GM23338 (cell line): ENCODE measurements around the gene TNFRSF11A. TPM values are rescaled to one million over a fixed set of nuclear protein-coding genes. Genes with fewer than 3 reads are reported as not detected.

Experiments used
- ATAC-seq: fragments of 200-7000 bp; cut with Tn5 transposase; 3 replicates; pipeline ENCODE4 v1.9.1; 2020
- DNase-seq: peaks from one replicate; pipeline ENCODE4 v3.0.0-alpha.2; 2015; ENCODE audit warnings: low spot score
- H2AFZ ChIP-seq: fragments of 200-600 bp; sonication (generic); 2 replicates; pipeline ENCODE4 v1.8.0; 2016; ENCODE audit warnings: antibody characterized with exemption, mild to moderate bottlenecking, moderate library complexity
- H3F3A ChIP-seq: fragments of 200-600 bp; sonication (generic); replicated peaks from 2 replicates; pipeline ENCODE4 v1.8.0; 2017; ENCODE audit warnings: antibody characterized with exemption, mixed run types, low read depth
- H3K27ac ChIP-seq: fragments of 200-600 bp; sonication (generic); 2 replicates; pipeline ENCODE4 v1.6.1; 2016; ENCODE audit warnings: low read depth
- H3K27me3 ChIP-seq: fragments of 200-600 bp; sonication (generic); 2 replicates; pipeline ENCODE4 v1.8.0; 2016; ENCODE audit warnings: mild to moderate bottlenecking, mixed run types, moderate library complexity; ENCODE audit not compliant: insufficient read depth
- H3K36me3 ChIP-seq: fragments of 200-600 bp; sonication (generic); 2 replicates; pipeline ENCODE4 v1.8.0; 2016; ENCODE audit warnings: mild to moderate bottlenecking; ENCODE audit not compliant: insufficient read depth
- H3K4me1 ChIP-seq: fragments of 200-600 bp; sonication (generic); 2 replicates; pipeline ENCODE4 v1.8.0; 2016; ENCODE audit warnings: mild to moderate bottlenecking, moderate library complexity; ENCODE audit not compliant: insufficient read depth
- H3K4me2 ChIP-seq: fragments of 200-600 bp; sonication (generic); 2 replicates; pipeline ENCODE4 v1.7.1; 2017; ENCODE audit warnings: mixed run types
- H3K4me3 ChIP-seq: fragments of 200-600 bp; sonication (generic); 2 replicates; pipeline ENCODE4 v1.6.1; 2016; ENCODE audit warnings: mixed run types
- H3K79me2 ChIP-seq: fragments of 200-600 bp; sonication (generic); replicated peaks from 2 replicates; pipeline ENCODE4 v1.8.0; 2017; ENCODE audit warnings: mild to moderate bottlenecking; ENCODE audit not compliant: insufficient read depth
- H3K9me2 ChIP-seq: fragments of 200-600 bp; sonication (generic); 2 replicates; pipeline ENCODE4 v1.8.0; 2017; ENCODE audit not compliant: insufficient read depth
- H4K20me1 ChIP-seq: fragments of 200-600 bp; sonication (generic); replicated peaks from 2 replicates; pipeline ENCODE4 v1.8.0; 2017; ENCODE audit warnings: mild to moderate bottlenecking; ENCODE audit not compliant: insufficient read depth
- H3K27ac Mint-ChIP-seq: 2 replicates; pipeline ENCODE4 v1.8.0; 2020; ENCODE audit warnings: inconsistent platforms, mild to moderate bottlenecking, moderate library complexity, mixed read lengths
- H3K27me3 Mint-ChIP-seq: 3 replicates; pipeline ENCODE4 v1.8.0; 2022; ENCODE audit warnings: low read depth, mild to moderate bottlenecking, moderate library complexity, mixed read lengths, inconsistent platforms; ENCODE audit not compliant: insufficient read depth, poor library complexity
- H3K36me3 Mint-ChIP-seq: 3 replicates; pipeline ENCODE4 v1.8.0; 2021; ENCODE audit warnings: low read depth, mild to moderate bottlenecking, inconsistent platforms, moderate library complexity, mixed read lengths
- H3K4me1 Mint-ChIP-seq: 3 replicates; pipeline ENCODE4 v1.8.0; 2020; ENCODE audit warnings: mild to moderate bottlenecking, inconsistent platforms, mixed read lengths
- H3K4me3 Mint-ChIP-seq: 3 replicates; pipeline ENCODE4 v1.8.0; 2021; ENCODE audit warnings: moderate library complexity, mild to moderate bottlenecking, inconsistent platforms, mixed read lengths
- H3K9me3 Mint-ChIP-seq: 3 replicates; pipeline ENCODE4 v1.8.0; 2020; ENCODE audit warnings: moderate library complexity, mild to moderate bottlenecking, inconsistent platforms, mixed read lengths
- CREB1 ChIP-seq: fragments of 250-450 bp; sonication (Bioruptor Pico); IDR thresholded peaks from 2 replicates; pipeline ENCODE4 v1.5.0; 2020; ENCODE audit warnings: low read depth, mild to moderate bottlenecking, moderate library complexity
- EZH2phosphoT487 ChIP-seq: fragments of 200-600 bp; sonication (generic); IDR thresholded peaks from one replicate; pipeline ENCODE4 v1.8.1; 2018; ENCODE audit warnings: antibody characterized with exemption; ENCODE audit not compliant: unreplicated experiment
- NANOG ChIP-seq: IDR thresholded peaks from 2 replicates; pipeline ENCODE4 v1.6.1; 2016; ENCODE audit warnings: antibody characterized with exemption, borderline replicate concordance
- POLR2AphosphoS5 ChIP-seq: IDR thresholded peaks from 2 replicates; pipeline ENCODE4 v1.6.1; 2016; ENCODE audit warnings: antibody characterized with exemption, low read depth
- REST ChIP-seq: IDR thresholded peaks from one replicate; pipeline ENCODE4 v1.6.1; 2018; ENCODE audit warnings: antibody characterized with exemption; ENCODE audit not compliant: unreplicated experiment
- STAT1 ChIP-seq: IDR thresholded peaks from one replicate; pipeline ENCODE4 v1.6.1; 2016; ENCODE audit warnings: antibody characterized with exemption; ENCODE audit not compliant: unreplicated experiment
- ZNF114 ChIP-seq: fragments of 250-450 bp; sonication (Bioruptor Pico); IDR thresholded peaks from 2 replicates; pipeline ENCODE4 v1.5.0; 2020; ENCODE audit warnings: mild to moderate bottlenecking, moderate library complexity
- ZNF331 ChIP-seq: fragments of 250-450 bp; sonication (Bioruptor Pico); IDR thresholded peaks from 2 replicates; pipeline ENCODE4 v1.5.0; 2020; ENCODE audit warnings: low read depth, mild to moderate bottlenecking, moderate library complexity
- polyA plus RNA-seq: library from polyadenylated mRNA; unstranded; fragments of >200 nt; fragmentation: Nextera tagmentation; extraction: Ambion mirVana; gene quantifications from 2 replicates; pipeline ENCODE4 v1.2.1, GENCODE V29; 2016
- total RNA-seq: library from RNA; depleted of rRNA; stranded (reverse); fragments of >200 nt; shearing (Covaris generic); gene quantifications from 2 replicates; pipeline ENCODE4 v1.2.3, GENCODE V29; 2014
- TF ChIP-seq, protein P1 (sequence below): IDR thresholded peaks from 2 replicates; pipeline ENCODE4 v1.6.1; 2016; ENCODE audit warnings: antibody characterized with exemption
- TF ChIP-seq, protein P2 (sequence below): fragments of 250-450 bp; sonication (Bioruptor Pico); IDR thresholded peaks from 2 replicates; pipeline ENCODE4 v1.5.0; 2020; ENCODE audit warnings: mild to moderate bottlenecking, moderate library complexity

TNFRSF11A gene
- total and polyA plus RNA-seq, 2 experiments from 2014 or later, result 3.8 to 7.3 TPM

DNA sequence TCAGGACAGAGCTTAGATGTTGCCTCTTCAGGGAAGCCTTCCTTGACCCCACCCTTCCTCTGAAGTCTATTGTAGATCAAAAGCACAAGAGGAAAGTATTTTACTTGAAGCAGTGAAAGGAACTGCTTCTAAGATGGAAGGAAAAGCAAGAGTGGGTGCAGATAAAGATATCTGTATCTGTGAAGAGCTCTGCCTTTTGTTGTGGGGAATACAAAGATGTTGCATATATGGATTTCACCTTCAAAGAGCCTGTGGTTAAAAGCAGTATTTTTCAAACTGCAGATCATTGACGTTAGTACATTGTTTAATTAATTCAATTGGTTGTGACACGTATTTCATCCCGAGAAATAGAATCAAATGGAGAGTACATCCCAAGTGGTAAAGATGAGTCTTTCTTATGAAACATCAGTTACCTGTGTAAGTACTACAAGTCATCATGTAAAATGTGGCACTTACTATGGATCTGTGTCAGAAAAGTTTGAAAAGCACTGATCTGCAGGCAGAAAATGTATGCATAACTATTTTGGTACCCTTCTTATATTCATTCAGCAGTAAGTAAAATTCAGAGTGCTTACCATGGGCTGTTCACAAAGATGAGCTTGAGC is 24.6 kb upstream of the TNFRSF11A start:
- H3K36me3 Mint-ChIP-seq, result peaks cover 11% of the 10 kb centered on the region; the same call in 2 of the 3 replicates
- Histone ChIP-seq H3K9me2 (no peaks in the 10 kb centered on the region), H2AFZ (no peak overlapping the region), H4K20me1 (no peaks in the 10 kb centered on the region), H3K27me3 (no peaks in the 10 kb centered on the region), H3F3A (no peaks in the 10 kb centered on the region), H3K4me3 (no peak overlapping the region), H3K4me1 (peaks cover 1% of the 10 kb centered on the region; the same call in 1 of the 2 replicates), H3K79me2 (no peaks in the 10 kb centered on the region), H3K4me2 (no peak overlapping the region), H3K36me3 (no peaks in the 10 kb centered on the region), H3K27ac (no peak overlapping the region)
- H3K4me3 Mint-ChIP-seq, result no peak overlapping the region
- ATAC-seq (no peak), DNase-seq (no peak)
- H3K4me1 Mint-ChIP-seq, result peaks cover 3% of the 10 kb centered on the region; the same call in 1 of the 3 replicates
- H3K9me3 Mint-ChIP-seq, result no peaks in the 10 kb centered on the region
- H3K27me3 Mint-ChIP-seq, result no peaks in the 10 kb centered on the region
- no peak overlapping the region for H3K27ac Mint-ChIP-seq
- TF ChIP-seq EZH2phosphoT487, result no peak
- TF ChIP-seq REST, result no peak
- no peak for TF ChIP-seq ZNF114 (CRISPR knock-in tag)
- TF ChIP-seq CREB1 (CRISPR knock-in tag), result no peak

DNA sequence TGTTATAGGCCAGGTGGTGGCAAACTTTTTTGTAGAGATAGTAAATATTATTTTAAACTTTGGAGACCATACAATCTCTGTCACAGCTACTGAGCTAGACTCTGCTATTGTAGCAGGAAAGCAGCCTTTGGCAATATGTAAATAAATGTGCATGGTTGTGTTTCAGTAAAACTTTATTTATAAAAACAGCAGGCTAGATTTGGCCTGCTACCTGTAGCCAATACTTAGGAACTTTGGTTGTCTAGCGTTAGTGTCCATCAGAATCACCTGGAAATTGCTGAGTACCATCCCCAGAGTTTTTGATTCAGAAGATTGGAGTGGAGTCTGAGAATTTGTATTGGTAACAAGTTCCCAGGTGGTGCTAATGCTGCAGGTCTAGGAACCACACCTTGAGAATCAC is 23.8 kb upstream of the TNFRSF11A start:
- Histone ChIP-seq H2AFZ (no peak overlapping the region), H3K4me2 (no peak overlapping the region), H3K36me3 (no peaks in the 10 kb centered on the region), H4K20me1 (no peaks in the 10 kb centered on the region), H3F3A (no peaks in the 10 kb centered on the region), H3K79me2 (no peaks in the 10 kb centered on the region), H3K27ac (no peak overlapping the region), H3K9me2 (no peaks in the 10 kb centered on the region), H3K4me1 (peaks cover 9% of the 10 kb centered on the region), H3K4me3 (no peak overlapping the region), H3K27me3 (no peaks in the 10 kb centered on the region)
- Mint-ChIP-seq H3K27me3 (no peaks in the 10 kb centered on the region), H3K4me1 (peaks cover 7% of the 10 kb centered on the region; the same call in 2 of the 3 replicates), H3K36me3 (peaks cover 11% of the 10 kb centered on the region; the same call in 2 of the 3 replicates), H3K4me3 (no peak overlapping the region), H3K27ac (no peak overlapping the region), H3K9me3 (no peaks in the 10 kb centered on the region)
- ATAC-seq (no peak), DNase-seq (no peak)
- TF ChIP-seq ZNF114 (CRISPR knock-in tag) (no peak), NANOG (no peak), POLR2AphosphoS5 (no peak), STAT1 (no peak), ZNF331 (CRISPR knock-in tag) (no peak)
- TF ChIP-seq, protein P1, sequence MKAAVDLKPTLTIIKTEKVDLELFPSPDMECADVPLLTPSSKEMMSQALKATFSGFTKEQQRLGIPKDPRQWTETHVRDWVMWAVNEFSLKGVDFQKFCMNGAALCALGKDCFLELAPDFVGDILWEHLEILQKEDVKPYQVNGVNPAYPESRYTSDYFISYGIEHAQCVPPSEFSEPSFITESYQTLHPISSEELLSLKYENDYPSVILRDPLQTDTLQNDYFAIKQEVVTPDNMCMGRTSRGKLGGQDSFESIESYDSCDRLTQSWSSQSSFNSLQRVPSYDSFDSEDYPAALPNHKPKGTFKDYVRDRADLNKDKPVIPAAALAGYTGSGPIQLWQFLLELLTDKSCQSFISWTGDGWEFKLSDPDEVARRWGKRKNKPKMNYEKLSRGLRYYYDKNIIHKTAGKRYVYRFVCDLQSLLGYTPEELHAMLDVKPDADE, result no peak
- TF ChIP-seq, protein P2, sequence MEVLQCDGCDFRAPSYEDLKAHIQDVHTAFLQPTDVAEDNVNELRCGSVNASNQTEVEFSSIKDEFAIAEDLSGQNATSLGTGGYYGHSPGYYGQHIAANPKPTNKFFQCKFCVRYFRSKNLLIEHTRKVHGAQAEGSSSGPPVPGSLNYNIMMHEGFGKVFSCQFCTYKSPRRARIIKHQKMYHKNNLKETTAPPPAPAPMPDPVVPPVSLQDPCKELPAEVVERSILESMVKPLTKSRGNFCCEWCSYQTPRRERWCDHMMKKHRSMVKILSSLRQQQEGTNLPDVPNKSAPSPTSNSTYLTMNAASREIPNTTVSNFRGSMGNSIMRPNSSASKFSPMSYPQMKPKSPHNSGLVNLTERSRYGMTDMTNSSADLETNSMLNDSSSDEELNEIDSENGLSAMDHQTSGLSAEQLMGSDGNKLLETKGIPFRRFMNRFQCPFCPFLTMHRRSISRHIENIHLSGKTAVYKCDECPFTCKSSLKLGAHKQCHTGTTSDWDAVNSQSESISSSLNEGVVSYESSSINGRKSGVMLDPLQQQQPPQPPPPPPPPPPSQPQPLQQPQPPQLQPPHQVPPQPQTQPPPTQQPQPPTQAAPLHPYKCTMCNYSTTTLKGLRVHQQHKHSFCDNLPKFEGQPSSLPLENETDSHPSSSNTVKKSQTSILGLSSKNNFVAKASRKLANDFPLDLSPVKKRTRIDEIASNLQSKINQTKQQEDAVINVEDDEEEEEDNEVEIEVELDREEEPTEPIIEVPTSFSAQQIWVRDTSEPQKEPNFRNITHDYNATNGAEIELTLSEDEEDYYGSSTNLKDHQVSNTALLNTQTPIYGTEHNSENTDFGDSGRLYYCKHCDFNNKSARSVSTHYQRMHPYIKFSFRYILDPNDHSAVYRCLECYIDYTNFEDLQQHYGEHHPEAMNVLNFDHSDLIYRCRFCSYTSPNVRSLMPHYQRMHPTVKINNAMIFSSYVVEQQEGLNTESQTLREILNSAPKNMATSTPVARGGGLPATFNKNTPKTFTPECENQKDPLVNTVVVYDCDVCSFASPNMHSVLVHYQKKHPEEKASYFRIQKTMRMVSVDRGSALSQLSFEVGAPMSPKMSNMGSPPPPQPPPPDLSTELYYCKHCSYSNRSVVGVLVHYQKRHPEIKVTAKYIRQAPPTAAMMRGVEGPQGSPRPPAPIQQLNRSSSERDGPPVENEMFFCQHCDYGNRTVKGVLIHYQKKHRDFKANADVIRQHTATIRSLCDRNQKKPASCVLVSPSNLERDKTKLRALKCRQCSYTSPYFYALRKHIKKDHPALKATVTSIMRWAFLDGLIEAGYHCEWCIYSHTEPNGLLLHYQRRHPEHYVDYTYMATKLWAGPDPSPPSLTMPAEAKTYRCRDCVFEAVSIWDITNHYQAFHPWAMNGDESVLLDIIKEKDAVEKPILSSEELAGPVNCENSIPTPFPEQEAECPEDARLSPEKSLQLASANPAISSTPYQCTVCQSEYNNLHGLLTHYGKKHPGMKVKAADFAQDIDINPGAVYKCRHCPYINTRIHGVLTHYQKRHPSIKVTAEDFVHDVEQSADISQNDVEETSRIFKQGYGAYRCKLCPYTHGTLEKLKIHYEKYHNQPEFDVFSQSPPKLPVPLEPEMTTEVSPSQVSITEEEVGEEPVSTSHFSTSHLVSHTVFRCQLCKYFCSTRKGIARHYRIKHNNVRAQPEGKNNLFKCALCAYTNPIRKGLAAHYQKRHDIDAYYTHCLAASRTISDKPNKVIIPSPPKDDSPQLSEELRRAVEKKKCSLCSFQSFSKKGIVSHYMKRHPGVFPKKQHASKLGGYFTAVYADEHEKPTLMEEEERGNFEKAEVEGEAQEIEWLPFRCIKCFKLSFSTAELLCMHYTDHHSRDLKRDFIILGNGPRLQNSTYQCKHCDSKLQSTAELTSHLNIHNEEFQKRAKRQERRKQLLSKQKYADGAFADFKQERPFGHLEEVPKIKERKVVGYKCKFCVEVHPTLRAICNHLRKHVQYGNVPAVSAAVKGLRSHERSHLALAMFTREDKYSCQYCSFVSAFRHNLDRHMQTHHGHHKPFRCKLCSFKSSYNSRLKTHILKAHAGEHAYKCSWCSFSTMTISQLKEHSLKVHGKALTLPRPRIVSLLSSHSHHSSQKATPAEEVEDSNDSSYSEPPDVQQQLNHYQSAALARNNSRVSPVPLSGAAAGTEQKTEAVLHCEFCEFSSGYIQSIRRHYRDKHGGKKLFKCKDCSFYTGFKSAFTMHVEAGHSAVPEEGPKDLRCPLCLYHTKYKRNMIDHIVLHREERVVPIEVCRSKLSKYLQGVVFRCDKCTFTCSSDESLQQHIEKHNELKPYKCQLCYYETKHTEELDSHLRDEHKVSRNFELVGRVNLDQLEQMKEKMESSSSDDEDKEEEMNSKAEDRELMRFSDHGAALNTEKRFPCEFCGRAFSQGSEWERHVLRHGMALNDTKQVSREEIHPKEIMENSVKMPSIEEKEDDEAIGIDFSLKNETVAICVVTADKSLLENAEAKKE (CRISPR knock-in tag), result no peak
